ENCODE results near the gene ST8SIA3. TPM values are rescaled to one million over a fixed set of nuclear protein-coding genes. Genes with fewer than 3 reads are reported as not detected.

ST8SIA3 gene
- under 1 TPM in 1 of 4 donors, not detected in 3; 0.07 TPM for total RNA-seq

GRCh38 chr18:57352271-57352701 is at the start of gene ST8SIA3:
TSS of gene ST8SIA3 (plus strand) at chr18:57352557. CDS start at chr18:57352847, 290 bp downstream.
- H3K9me3 ChIP-seq = no peaks in the 10 kb centered on the region
- peaks cover 0 to 20% of the 10 kb centered on the region in 2 donors for H3K27me3 ChIP-seq
- TF ChIP-seq CTCF (IDR thresholded peaks at IDR 0.05) (no peak), POLR2A (IDR thresholded peaks at IDR 0.05) (no peak)

DNA sequence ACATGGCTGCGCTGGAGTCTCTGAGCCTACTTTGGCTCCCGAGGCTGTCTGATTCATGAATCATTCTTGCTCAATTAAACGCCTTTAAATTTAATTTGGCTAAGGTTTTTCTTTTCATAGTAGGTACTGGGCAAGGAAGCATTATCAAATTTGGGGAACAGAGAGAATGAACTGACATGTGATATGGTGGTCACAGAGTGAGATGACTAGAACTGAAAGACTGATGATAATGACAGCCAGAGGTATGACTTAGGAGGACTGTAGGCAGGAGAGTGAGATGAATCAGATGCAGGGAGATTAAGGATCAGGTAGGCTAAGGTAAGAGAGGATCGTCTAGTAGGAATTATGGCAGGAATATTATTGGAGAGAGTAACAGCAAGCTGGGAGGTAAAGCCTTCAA is 40.9 kb upstream of the ST8SIA3 start:
- Histone ChIP-seq H3K27ac (no peak overlapping the region), H3K9me3 (no peaks in the 10 kb centered on the region), H3K4me3 (no peak overlapping the region), H3K27me3 (no peaks in the 10 kb centered on the region), H3K36me3 (no peaks in the 10 kb centered on the region), H3K4me1 (no peaks in the 10 kb centered on the region)
- intact Hi-C loops (cut with DNase I; ENCODE audit: low total_unique reads) = no loop called here
- DNase-seq = no peak
- TF ChIP-seq POLR2A (IDR thresholded peaks at IDR 0.05) (no peak), CTCF (IDR thresholded peaks at IDR 0.05) (no peak)

More at GRCh38 chr18:57352271-57352701, at the start of gene ST8SIA3:
- H3K36me3 ChIP-seq = no peaks in the 10 kb centered on the region
- H3K27ac ChIP-seq = no peak within 1 kb of the TSS
- DNase-seq = no peak
- H3K4me3 ChIP-seq = no peak within 1 kb of the TSS
- intact Hi-C loops (cut with DNase I; ENCODE audit: low total_unique reads) = no loop called here
- no peaks in the 10 kb centered on the region for H3K4me1 ChIP-seq

GRCh38 chr18:57312346-57313144 is 39.8 kb upstream of the ST8SIA3 start:
- H3K9me3 ChIP-seq = no peaks in the 10 kb centered on the region
- no peaks in the 10 kb centered on the region for H3K36me3 ChIP-seq
- intact Hi-C loops (cut with DNase I; ENCODE audit: low total_unique reads) = no loop called here
- no peaks in the 10 kb centered on the region for H3K4me1 ChIP-seq
- no peak overlapping the region for H3K27ac ChIP-seq
- no peaks in the 10 kb centered on the region for H3K27me3 ChIP-seq
- TF ChIP-seq POLR2A (IDR thresholded peaks at IDR 0.05) = no peak
- TF ChIP-seq CTCF (IDR thresholded peaks at IDR 0.05) = no peak
- no peak for DNase-seq
- no peak overlapping the region for H3K4me3 ChIP-seq

- H3K4me3 ChIP-seq = no peak overlapping the region
- H3K27ac ChIP-seq = no peak overlapping the region
- H3K27me3 ChIP-seq = no peaks in the 10 kb centered on the region
- no peak for DNase-seq
- no peaks in the 10 kb centered on the region for H3K36me3 ChIP-seq
- H3K4me1 ChIP-seq = no peaks in the 10 kb centered on the region
- no peak for TF ChIP-seq CTCF (IDR thresholded peaks at IDR 0.05)
- TF ChIP-seq POLR2A (IDR thresholded peaks at IDR 0.05) = no peak
- no peaks in the 10 kb centered on the region for H3K9me3 ChIP-seq
- intact Hi-C loops (cut with DNase I; ENCODE audit: low total_unique reads) = no loop called here
Measured at GRCh38 chr18:57320603-57321002, 31.8 kb upstream of the ST8SIA3 start.

DNA sequence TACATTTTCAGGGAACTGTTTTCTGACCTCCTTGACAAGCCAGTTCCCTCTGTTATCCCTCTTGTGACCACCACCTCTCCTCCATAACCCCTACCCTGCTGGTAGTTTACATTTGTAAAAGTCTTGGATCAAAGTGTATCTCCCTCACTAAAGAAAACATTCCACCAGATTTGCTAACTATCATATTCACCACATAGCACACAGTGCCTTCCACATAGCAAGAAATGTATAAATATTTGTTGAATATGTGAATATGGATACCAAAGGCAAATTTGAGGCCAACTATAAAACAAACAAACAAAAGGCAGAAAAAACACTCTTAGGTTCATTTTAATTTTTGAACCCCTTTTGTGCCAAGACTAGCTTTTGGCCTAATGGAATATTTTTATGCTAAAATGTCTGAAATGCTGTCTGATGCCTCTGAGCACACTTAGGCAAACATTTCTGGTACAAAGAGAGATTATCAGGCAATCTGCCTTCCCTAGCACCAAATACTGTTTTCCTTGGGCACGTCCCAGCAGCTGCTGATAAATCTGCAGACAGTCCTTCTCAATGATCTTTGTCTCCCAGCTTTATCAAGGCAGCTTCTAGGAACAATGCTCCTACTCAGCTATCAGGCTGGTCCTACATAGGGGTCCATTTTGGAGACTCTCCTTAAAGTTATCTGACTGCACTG is 26.7 kb upstream of the ST8SIA3 start:
- intact Hi-C loops (cut with DNase I; ENCODE audit: low total_unique reads) = no loop called here
- H3K9me3 ChIP-seq = no peaks in the 10 kb centered on the region
- no peak overlapping the region for H3K27ac ChIP-seq
- no peaks in the 10 kb centered on the region for H3K4me1 ChIP-seq
- no peak overlapping the region for H3K4me3 ChIP-seq
- no peak for DNase-seq
- TF ChIP-seq CTCF (IDR thresholded peaks at IDR 0.05) (no peak), POLR2A (IDR thresholded peaks at IDR 0.05) (no peak)
- H3K36me3 ChIP-seq = no peaks in the 10 kb centered on the region
- no peaks in the 10 kb centered on the region for H3K27me3 ChIP-seq
